GM18511 (cell line): ENCODE data around the gene ERVFRD-1.

ENCODE experiments used
- ATAC-seq: cut with Tn5 transposase; IDR thresholded peaks from one replicate; pipeline ENCODE4 v1.9.1; 2021; ENCODE audit warnings: mild to moderate bottlenecking, moderate library complexity; ENCODE audit not compliant: unreplicated experiment

The ERVFRD-1 gene

GRCh38 chr6:11110921-11111768 lies at the start of gene ERVFRD-1:
Gene ERVFRD-1 (minus strand): TSS chr6:11111725. CDS start chr6:11105310, 6,415 bp downstream.
- ATAC-seq = no peak

GRCh38 chr6:11160199-11160598 lies 48.7 kb upstream of the ERVFRD-1 start:
- no peak for ATAC-seq

- no peak for ATAC-seq
Measured at GRCh38 chr6:11155589-11155988, 44.1 kb upstream of the ERVFRD-1 start.

- ATAC-seq = no peak
Measured at GRCh38 chr6:11153447-11153846, 41.9 kb upstream of the ERVFRD-1 start.

- no peak for ATAC-seq
Measured at GRCh38 chr6:11152581-11152980, 41.1 kb upstream of the ERVFRD-1 start.

GRCh38 chr6:11151488-11151887 lies 40.0 kb upstream of the ERVFRD-1 start:
- no peak for ATAC-seq

GRCh38 chr6:11149551-11149950 lies 38.0 kb upstream of the ERVFRD-1 start:
- no peak for ATAC-seq

GRCh38 chr6:11146117-11146826 lies 34.7 kb upstream of the ERVFRD-1 start:
- no peak for ATAC-seq

- peak; percentile 83 for ATAC-seq
Measured at GRCh38 chr6:11144393-11144851, 32.9 kb upstream of the ERVFRD-1 start.

GRCh38 chr6:11143394-11144371 lies 32.2 kb upstream of the ERVFRD-1 start:
- ATAC-seq = no peak

GRCh38 chr6:11142296-11143027 lies 30.9 kb upstream of the ERVFRD-1 start:
- no peak for ATAC-seq

GRCh38 chr6:11141295-11141694 lies 29.8 kb upstream of the ERVFRD-1 start:
- ATAC-seq = no peak

GRCh38 chr6:11140056-11140455 lies 28.5 kb upstream of the ERVFRD-1 start:
- ATAC-seq = no peak

GRCh38 chr6:11139051-11139960 lies 27.8 kb upstream of the ERVFRD-1 start:
- ATAC-seq = no peak

- no peak for ATAC-seq
Measured at GRCh38 chr6:11136809-11137208, 25.3 kb upstream of the ERVFRD-1 start.

- ATAC-seq = no peak
Measured at GRCh38 chr6:11133281-11133680, 21.8 kb upstream of the ERVFRD-1 start.

GRCh38 chr6:11132194-11132888 lies 20.8 kb upstream of the ERVFRD-1 start:
- no peak for ATAC-seq

- ATAC-seq = no peak
Measured at GRCh38 chr6:11130605-11131004, 19.1 kb upstream of the ERVFRD-1 start.
